HuH-7.5 (cell line): ENCODE measurements around the gene NRN1.

Experiments used
- DNase-seq: peaks from one replicate; pipeline ENCODE4 v3.0.0; 2011; ENCODE audit warnings: low spot score

NRN1 gene

DNA sequence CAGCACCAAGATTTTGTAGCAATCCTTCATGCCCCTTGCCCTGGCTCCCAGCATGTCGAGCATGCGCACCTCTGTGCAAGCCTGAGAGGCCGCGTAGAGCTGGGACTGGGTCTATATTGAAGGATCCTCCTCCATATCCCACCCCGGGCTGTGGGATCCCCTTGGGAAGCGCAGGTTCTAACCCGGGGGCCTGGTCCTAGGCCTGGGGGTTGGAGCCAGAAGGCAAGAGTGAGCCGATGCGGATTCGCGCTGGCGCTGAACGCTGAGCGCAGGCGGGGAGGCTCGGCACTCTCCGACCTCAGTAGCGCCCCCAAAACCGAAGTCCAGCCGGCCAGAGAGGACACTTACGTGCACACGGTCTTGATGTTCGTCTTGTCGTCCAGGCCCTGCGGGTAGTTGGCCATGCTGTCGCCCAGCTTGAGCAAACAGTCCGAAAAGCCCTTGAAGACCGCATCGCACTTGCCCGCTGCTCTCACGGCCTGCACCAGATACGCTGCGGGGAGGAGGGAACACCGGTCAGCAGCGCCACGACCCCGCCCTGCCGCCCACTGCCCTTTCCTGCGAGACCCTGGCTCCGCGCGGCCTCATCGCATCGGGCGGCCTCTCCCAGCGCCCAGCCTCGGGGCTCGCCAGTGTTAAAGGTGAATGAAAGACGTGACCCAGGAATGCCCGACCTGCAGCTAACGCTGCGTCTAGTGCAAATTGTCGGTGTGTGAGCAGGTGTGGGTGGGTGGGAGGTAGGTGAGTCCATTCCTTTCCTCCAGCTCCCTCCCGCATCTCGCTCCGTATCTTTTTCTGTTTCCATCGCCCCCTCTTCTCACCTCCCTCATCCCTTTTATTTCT, 4.5 kb downstream of the NRN1 start:
- DNase-seq = no peak

DNA sequence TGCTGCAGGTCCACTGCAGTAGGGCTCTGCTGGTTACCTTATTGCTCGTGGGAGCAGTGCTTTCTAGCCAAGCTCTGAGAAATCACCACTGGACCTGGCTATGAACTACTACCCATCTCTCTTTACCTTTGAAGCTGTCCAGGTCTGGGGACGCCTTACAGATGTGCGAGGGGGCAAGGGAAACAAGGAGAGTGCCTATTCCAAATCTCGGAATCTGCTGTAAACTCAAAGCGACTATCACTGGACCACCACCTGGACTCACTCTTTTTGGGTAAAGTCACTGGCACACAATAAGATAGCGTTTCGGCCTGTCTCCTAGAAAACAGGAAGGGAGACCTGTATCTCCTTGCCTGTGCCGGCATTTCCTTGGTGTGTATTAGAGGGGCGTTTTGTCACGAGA, 5.3 kb downstream of the NRN1 start:
- no peak for DNase-seq

DNA sequence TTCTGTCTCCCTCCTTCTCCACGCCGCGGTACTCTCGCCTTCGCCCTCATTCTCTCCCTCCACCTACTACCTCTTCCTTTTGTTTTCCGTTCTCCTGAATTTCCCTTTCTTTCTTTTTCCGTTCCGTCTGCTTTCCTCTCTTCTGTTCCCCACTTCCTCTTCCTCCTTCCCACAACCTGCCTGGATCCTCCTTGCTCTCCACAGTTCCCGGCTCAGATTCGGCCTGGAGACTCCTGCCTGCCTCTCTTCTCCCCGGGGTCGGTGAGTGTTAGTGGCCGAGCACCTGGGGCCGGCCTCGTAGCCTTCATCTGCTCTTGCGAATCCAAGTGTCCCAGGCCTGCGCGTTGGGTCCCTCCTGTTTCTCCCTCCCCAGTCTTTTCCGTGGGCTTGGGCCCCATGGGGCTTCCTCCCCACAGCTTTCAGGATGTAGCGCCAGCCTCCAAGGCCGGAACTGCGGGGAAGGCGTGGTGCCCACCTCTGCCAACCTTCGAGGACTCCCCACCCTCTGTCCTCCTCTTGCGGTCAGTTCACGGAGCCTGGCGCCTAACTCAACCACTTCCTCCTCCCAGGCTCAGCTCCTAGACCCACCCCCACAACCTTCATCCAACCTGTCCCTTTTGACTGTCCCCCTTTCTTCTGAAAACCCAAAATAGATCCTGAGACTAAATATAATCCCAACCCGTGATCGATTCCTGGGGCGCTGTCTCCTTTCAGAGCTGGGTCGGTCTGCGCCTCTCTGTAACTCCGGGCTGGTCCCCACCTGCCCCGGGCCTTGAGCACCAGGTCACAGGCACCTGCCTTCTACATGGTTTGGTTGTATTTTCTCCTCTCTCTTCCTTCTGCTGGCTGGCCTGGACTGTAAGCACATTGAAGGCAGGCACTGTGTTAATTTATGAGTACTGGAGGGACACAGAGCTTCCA, 6.8 kb downstream of the NRN1 start:
- DNase-seq = no peak

DNA sequence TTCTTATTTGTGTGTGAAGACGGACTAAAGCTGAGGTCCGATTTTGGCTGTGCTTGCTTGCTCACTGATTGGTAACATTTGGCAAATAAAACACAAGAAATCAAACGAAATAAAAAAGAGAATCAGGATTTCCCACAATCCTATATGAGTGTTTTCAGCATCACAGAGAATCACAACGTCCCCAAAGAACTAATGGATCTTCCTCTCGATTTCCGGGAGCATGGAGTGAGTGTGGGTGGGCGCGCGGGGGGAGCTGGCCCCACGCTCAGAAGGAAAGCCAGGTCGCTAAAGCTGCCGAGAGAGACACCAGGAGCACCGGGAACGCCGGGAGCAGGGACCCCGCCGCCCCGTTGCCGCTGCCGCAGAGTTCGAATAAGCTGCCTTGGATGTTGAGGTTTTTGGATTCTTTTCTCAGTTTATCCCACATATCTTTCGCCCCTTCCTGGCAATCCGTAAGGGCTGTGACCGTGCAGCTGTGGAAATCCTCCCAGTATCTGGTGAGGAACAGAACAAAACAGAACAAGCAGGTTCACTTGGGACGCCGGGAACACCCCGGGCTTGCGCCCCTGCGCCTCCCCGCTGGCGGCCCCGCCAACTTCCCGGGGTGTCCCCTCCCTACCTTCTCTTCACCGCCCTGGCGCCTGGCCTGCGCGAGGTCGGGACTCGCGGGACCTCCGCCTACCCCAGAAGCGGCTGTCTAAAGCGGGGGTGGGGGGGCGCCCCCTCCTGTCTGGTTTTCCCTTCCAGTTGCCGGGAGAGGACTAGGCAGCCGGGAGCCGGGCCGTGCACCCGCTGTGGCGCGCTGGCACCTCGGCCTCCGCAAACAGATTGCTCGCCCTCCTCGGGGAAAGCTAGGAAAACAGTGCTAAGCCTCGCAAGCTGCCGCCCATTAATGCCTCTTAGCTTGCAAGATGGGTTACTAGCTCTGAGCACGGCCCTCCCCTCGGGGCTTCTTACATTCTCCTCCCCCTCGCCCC, 7.7 kb downstream of the NRN1 start:
- no peak for DNase-seq

DNA sequence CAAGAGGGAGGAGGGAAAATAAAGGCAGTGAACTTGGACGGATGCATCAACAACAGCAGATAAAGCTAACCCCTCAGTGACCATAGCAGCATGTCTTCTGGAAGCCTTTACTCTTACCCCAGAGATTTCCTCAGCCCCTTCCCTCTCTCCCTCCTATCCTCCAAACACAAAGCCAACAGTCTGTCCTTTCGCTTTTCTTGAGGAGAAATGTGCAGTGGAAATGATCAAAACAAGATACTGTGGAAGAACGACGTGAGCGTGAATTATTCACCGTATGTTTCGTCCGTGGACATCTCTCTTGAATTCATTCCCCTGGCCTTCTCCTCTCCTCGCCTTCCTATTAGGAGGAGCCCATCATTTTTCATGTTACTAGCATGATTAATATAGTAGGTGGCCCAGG, 8.5 kb downstream of the NRN1 start:
- DNase-seq = no peak

DNA sequence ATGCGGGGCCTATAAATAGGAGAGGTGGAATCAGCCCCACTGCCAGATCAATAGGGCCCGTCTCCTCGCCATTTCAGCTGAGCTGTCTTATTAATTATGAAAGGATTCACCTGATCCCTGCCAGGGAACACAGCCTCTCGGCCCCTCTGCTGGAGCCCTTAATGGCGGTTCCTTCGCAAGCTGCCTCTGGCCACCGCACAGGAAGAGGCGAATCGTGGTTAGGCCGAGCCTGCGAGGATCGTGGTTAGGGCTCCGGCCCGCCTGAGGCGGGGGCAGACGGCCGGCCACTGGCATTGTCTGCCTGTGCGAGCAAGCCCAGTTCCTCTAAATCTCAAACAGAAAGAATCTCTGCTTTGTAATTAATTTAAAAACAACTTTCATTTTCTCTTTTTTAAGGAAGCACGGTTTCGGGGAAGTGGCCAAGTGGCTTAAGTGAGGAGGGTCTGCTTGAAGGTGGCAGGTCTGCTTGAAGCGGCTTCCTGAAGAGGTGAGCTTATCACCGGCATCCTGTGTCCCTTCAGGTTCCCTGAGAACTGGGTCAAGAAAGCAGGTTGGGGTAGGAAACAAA, 9.2 kb downstream of the NRN1 start:
- DNase-seq = no peak

DNA sequence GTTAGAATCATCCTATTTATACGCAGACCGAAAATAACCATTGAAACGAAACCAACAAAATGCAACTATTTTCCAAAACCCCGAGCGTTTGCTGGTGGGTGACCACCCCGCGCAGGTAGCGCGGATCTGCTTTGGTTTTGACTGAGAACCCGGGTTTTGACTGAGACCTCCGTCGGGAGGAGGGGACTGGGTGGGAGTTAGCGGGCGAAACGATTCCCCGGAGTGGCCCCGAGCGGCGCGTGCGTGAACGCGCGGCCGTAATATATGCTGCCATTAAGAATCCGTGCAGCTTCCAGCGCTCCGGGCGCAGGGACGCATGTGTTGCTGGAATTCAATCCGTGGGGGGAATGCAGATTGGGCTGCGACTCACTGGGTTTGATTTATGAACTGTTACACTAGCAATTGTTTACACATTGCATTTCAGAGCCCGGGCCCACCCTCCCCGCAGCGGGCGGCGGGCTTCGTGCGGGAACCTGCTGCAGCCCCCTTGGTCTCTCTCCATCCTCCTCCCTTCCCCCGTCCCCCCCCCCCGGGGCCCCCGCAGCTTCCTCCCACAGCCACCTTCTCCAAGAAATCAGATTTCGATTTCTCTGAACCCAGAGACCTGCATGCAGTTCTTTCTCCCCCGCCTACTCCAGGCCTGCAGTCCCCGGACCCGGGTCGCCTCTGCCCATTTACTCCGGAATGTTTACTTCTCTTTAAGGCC, 9.9 kb downstream of the NRN1 start:
- no peak for DNase-seq

DNA sequence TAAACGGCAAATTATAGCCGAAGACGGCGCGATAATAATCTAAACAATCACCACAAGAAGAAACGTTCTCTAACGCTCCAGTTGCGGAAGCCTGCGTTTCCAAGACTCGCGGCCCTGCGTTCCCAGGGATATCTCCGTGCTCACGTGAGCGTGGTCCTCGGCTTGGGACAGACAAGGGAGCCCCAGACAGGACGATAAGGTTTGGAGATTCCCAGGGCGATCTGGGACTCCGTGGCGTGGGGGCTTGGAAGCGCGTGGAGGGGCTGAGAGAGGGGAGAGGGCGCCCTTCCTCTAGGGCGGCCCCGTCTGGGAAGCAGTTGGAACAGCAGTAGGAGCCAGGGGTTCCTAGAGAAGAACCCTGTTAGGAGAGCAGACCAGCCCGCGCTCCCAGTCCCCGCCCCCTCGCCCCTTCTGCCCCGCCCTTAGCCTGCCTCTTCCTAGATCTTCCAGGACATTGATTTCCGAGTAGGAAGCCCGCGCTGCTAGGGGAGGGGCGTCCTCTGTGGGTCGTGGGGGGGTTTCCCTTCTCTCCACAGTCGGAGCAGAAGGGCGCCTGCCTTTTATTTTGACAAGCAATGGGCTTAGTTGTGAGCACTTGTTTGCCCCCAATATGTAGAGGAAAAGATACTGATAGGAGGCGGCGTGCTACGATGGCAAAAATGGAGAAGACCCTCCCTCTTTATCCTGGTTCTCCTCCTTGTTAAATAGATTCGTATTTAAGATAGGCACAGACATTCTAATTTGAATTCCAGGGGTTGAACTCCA, 10.6 kb downstream of the NRN1 start:
- DNase-seq = no peak

DNA sequence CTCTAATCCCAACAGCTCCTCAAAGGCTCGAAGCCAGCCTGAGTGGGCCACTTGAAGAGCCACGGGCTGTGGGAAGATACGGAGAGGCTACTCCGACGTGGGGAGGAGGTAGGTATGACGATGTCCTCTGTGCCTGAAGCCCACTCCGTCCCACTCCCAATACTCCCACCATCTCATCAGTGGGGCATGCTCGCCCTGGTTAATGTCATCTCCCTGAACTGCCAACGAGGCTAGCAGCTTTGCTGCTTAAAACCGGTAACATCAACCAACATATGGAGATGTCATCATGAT, 11.1 kb downstream of the NRN1 start:
- DNase-seq = no peak

DNA sequence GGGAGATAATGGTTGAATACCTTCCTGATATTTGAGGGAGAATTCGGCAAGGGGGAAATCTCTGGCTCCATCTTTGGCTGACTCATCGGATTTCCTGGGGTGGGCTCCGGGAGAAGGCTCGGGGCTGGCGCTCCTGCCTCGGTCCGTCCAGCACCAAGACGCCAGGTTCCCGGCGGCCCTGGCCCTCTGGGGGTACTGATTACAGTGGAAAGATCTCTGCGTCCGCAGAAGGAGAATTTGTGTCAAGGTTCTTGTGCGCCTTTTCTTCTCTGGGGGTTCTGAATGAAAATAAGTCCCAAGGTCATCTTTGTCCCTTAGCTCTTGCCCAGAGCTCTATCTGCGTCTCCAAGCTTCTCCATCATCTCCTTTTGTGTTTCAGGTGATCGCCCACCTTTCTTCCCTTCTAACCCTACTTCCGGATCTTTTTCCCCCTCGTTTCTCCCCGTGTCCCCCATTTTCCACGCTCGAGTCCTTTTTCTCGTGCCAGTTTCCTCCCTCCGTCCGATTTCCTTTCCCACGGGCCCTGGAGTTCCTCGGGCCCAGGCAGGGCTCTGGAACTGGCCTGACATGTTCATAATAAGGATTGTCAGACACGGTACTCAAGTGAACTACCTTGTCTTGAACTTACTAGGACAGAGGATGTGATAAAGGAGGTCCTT, 11.6 kb downstream of the NRN1 start:
- DNase-seq = no peak

DNA sequence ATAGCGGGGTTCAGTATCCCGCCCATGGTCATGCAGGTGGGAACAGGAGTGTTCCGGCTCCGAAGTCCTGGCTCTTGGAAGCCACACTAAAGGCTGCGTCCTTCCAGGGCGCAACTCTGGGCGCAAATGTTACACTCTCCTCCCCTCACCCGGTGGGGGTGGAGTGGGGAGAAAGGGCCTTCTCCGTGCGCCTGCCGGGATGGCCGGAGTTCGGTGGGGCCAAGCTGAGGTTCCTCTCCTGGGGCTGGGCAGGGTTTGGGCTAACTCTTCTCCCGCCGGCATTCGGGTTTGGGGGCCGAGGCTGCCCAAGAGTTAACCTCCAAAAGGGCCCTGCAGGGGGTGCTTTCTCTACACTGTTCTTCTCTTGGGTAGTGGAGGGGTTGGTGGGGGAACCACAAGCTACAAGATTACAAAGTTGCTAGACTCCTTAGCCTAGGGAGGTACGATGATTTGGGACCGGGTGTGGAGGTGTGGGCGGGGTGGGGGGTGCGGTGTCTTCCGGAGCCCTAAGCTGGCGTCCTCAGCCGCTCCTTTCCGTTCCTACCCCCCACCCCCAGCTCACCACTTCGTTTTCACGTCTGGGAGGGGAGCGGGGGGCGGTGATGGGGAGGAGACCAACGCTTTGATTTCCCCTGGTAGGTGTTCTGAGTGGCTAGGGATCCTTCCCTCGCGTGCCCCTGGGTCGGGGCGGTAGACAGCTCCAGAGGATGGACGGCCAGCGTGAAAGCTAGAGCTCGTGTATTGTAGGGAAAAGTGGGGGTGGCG, 12.3 kb downstream of the NRN1 start:
- no peak for DNase-seq

DNA sequence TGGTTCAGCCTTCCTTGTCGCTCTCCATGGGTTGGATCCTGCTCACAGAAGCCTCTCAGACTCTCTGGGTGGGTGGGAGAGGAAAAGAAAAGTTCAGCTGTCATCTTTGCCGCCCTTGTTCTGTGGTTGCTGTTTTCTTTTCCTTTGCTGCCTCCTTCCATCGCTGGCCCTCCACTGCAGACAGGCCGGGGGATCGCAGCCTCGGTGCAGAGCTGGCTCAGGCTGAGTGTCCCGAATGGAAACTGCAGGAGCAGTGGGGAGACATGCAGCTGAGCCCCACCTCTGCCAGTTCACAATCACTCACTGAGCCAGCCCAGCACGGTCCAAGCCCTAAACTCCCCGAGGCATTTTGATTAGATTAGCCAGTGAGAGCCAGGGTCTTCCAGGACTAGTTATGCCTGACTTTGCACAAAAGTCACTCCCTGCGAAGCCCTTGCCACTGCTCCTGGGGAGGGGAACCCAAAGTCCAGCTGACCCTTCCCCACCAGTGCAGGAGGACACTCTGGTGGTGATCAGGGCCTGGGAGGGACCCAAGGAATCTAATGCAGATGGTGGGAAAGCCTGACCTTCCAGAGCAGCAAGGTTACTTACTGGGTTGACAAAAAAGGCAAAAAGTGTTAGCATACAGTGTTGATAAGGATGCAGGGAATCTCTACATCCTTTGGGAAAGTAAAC, 14.0 kb downstream of the NRN1 start:
- DNase-seq = no peak

DNA sequence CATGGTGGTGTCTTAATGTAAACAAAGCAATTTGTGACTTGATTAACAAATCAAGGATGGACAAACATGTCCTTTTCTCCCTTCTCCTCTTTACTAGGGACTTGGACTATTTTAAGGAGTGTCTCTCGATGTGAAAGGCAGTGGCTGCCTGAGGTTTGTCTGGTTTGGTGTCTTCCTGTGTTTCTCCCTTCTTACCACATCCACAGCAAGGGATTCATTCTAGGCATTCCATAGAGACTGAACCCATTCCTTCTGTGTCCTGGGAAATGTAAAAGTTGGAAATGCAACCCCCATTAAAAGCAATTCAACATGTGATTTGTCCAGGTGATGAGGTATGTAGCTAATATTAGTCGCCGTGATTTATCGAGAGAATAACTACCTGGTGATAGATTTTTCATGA, 15.9 kb downstream of the NRN1 start:
- no peak for DNase-seq

DNA sequence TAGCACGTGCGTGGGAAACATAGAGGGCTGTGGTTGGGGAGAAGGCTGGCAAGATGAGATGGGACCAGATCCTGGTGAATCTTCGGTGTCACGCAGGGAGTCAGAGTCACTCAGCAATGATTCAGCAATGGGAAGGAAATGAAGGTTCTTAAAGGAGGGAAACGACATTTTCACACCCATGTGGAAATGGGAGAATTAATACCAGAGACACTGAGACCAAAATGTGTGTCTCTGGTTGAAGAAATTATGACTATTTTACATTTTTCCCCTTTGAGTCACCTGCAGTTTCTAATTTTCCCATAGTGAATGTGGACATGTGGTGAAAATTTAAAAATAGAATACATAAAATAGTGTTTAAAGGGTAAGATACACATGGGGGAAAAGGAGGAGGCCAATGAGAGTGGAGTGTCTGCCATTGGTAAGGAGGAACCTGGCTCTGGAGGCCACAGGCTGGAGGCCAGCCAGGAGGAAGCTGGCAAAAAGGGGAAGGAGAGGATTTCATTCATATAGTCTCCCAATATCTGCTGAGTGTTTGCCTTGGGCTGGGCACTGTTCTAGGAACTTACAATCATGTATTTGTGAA, 17.5 kb downstream of the NRN1 start:
- no peak for DNase-seq

DNA sequence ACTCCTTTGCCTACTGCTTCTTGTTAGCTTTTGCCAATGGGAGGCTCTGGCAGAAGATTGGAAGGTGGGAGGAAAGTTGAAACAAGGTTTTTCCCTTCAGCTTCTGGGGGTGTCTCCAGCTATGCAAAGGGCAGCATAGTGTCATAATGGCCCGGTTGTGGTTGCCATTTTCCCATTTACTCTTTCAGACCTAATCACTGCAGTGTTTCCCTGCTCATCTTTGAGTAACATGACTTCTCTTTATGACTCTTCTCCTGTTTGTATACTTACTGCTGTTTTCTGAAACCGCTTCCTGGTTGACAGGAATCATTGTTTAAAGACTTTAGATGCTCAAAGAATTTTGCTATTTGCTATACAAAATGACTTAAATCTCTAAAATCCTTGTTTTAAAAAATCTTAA, 19.9 kb downstream of the NRN1 start:
- no peak for DNase-seq

DNA sequence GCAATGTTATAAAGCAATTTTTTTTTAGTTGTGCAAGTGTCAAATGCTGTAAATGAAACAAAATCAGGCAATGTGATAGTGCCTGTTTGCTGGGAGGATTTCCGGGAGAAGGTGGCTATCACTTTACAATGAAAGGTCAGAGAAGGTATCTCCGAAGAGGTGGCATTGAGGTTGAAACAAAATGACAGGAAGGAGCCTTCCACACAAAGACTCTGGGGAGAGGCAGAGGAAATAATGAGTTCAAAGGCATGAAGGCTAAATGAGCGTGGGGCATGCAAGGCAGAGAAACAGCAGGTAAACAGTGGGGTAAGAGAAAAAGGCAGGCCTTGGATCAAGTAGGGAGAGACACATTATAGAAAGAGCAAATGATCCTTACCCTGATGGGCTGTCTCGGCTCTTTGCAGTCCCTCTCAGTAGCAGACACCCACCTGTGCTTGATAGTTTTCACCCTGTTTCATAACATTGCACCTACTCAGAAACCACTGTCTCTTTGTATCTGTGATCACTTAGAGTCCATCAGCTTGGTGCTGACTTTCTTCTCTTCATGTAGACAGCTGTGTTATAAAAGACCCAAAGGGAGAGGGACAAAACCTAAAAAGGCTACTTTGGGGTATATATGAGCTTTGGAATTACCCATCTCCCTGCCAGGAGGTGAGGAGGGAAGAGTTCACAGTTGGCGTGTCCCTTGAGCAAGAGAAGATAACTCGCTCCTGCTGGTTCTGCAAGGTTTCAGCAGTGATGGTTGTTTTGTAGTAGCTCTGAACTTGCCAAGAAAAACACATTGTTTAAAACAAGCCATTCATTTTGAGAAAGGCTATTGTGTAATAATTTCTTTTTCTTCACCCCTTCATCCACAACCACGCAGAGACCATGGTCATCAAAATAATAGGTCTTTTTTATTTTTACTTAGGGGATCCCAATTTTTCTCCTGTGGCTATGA, 22.3 kb downstream of the NRN1 start:
- no peak for DNase-seq
